Measurements from ENCODE around the gene TMEM38B.

TMEM38B gene, protein sequence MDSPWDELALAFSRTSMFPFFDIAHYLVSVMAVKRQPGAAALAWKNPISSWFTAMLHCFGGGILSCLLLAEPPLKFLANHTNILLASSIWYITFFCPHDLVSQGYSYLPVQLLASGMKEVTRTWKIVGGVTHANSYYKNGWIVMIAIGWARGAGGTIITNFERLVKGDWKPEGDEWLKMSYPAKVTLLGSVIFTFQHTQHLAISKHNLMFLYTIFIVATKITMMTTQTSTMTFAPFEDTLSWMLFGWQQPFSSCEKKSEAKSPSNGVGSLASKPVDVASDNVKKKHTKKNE

DNA sequence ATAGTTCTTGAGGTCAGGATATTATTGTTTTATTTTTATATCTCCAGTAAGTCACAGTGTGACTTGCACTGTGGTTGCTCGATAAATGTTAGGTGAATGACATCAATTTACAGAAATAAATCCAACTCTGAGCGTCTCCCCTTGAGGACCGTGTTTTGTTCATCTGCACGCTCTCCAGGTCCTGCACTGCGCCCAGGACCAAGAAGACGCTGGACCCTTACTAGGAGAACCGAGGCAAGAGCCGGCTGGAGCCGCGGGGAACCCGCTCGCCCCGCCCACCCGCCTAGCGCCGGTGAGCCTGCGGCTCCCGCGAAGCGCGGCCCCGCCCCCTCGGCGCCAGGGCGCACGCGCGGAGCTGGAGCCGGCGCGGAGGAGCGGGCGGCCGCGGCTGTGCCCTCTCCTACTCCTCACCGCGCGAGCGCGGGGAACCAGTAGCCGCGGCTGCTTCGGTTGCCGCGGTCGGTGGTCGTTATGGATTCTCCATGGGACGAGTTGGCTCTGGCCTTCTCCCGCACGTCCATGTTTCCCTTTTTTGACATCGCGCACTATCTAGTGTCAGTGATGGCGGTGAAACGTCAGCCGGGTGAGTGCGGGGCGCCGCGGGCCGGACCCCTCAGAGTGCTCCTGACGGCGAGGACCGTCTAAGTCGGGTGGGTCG is at the start of gene TMEM38B:
TMEM38B (plus strand) TSS at position 352 of the 658 bp plus-strand sequence; CDS start at position 472, 120 bp downstream.
- Histone ChIP-seq H3K27ac (no peak within 1 kb of the TSS), H3K4me2 (ENCODE audit: low read length) (peak within 1 kb of the TSS; percentile 97), H3K4me1 (no peaks in the 10 kb centered on the region), H3K36me3 (ENCODE audit: control insufficient read depth, insufficient read depth, low read length) (no peaks in the 10 kb centered on the region), H3K27me3 (ENCODE audit: control insufficient read depth, insufficient read depth, low read length) (no peaks in the 10 kb centered on the region), H3K9ac (no peak within 1 kb of the TSS), H2AFZ (peak within 1 kb of the TSS; percentile 77), H3K4me3 (ENCODE audit: low read depth, low read length) (peak within 1 kb of the TSS; percentile 68), H3K79me2 (no peaks in the 10 kb centered on the region), H3K9me3 (ENCODE audit: control insufficient read depth, low read length) (no peaks in the 10 kb centered on the region)
- TF ChIP-seq, protein P1, sequence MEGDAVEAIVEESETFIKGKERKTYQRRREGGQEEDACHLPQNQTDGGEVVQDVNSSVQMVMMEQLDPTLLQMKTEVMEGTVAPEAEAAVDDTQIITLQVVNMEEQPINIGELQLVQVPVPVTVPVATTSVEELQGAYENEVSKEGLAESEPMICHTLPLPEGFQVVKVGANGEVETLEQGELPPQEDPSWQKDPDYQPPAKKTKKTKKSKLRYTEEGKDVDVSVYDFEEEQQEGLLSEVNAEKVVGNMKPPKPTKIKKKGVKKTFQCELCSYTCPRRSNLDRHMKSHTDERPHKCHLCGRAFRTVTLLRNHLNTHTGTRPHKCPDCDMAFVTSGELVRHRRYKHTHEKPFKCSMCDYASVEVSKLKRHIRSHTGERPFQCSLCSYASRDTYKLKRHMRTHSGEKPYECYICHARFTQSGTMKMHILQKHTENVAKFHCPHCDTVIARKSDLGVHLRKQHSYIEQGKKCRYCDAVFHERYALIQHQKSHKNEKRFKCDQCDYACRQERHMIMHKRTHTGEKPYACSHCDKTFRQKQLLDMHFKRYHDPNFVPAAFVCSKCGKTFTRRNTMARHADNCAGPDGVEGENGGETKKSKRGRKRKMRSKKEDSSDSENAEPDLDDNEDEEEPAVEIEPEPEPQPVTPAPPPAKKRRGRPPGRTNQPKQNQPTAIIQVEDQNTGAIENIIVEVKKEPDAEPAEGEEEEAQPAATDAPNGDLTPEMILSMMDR (IDR thresholded peaks at IDR 0.05) = no peak

DNA sequence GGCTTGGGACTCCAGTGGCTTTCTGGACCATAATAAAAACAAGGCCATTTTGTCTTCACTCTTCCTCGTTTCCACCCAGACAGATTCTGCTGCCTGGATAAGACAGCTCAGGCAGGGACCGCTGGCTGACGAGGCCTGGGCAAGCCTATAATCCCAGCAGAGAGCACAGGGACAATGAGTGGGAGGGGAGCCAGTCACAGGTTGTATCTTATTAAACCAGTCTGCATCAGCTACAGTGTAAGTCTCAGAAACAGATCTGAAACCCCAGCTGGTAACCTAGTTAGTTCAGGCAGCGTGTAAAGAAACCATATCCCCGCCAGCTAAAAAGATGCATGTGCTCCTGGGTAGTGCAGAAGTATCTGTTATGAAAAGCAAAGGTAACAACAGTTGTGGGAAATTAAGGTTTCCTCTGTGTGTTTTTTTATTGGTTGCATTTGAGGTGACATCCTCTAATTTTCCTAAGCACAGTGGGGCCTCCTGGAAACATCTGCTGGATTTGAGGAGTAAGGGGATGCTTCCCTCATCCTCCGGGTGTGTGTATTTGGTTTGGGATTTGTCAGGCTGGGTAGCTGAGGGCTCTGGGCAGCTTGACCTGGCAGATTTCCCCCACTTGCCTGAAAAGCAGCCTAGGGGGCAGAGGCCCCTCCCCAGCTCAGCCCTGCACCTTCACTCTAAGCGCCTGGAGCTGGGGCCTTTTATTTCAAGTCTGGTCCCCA is 47.3 kb upstream of the TMEM38B start:
- Histone ChIP-seq H3K9ac (no peak overlapping the region), H3K4me1 (no peaks in the 10 kb centered on the region), H3K9me3 (ENCODE audit: control insufficient read depth, low read length) (no peaks in the 10 kb centered on the region), H3K79me2 (no peaks in the 10 kb centered on the region), H3K4me3 (ENCODE audit: low read depth, low read length) (no peak overlapping the region), H3K4me2 (ENCODE audit: low read length) (no peak overlapping the region), H3K36me3 (ENCODE audit: control insufficient read depth, insufficient read depth, low read length) (no peaks in the 10 kb centered on the region), H2AFZ (no peak overlapping the region), H3K27ac (no peak overlapping the region), H3K27me3 (ENCODE audit: control insufficient read depth, insufficient read depth, low read length) (no peaks in the 10 kb centered on the region)
- TF ChIP-seq, protein P1 (IDR thresholded peaks at IDR 0.05) = no peak

DNA sequence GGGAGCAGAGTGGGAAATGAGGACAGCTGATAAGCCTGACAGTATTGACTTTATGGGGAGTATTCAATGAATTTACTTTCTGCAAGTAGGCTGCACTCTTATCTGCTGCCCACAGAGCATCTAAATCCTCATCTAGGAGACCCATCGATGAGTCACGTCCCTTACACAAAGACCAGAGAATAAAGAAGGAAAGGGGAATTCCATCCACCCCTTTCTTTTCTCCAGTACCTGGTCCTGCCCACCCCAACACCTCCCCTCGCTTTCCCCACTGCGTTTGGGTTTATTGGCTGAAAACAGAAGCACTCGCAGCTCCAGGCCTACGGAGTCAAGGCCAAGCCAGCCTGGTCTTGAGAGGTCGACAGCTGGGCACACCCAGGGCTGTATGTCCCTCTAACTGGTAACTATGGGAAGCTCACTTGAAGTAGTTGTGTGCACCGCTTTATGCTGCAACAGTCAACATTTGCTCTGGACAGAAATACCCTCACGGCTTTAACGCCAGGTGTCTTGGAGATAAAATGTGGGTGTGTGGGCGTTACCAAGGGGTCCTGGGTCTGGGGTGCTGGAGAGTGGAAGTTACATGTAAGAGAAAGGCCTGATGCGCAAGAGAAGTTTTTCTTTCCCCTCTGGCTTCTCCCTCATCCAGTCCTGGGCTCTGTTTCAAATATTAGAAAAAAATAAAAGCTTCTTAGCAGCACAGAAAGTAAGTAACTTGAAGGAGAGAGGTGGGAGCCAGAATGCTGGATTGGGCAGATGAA is 46.6 kb upstream of the TMEM38B start:
- no peak overlapping the region for H3K27ac ChIP-seq
- H2AFZ ChIP-seq = no peak overlapping the region
- no peak overlapping the region for H3K4me2 ChIP-seq (ENCODE audit: low read length)
- no peaks in the 10 kb centered on the region for H3K27me3 ChIP-seq (ENCODE audit: control insufficient read depth, insufficient read depth, low read length)
- H3K79me2 ChIP-seq = no peaks in the 10 kb centered on the region
- no peak overlapping the region for H3K9ac ChIP-seq
- H3K4me3 ChIP-seq (ENCODE audit: low read depth, low read length) = no peak overlapping the region
- no peaks in the 10 kb centered on the region for H3K4me1 ChIP-seq
- no peaks in the 10 kb centered on the region for H3K36me3 ChIP-seq (ENCODE audit: control insufficient read depth, insufficient read depth, low read length)
- TF ChIP-seq, protein P1 (IDR thresholded peaks at IDR 0.05) = no peak
- H3K9me3 ChIP-seq (ENCODE audit: control insufficient read depth, low read length) = no peaks in the 10 kb centered on the region

DNA sequence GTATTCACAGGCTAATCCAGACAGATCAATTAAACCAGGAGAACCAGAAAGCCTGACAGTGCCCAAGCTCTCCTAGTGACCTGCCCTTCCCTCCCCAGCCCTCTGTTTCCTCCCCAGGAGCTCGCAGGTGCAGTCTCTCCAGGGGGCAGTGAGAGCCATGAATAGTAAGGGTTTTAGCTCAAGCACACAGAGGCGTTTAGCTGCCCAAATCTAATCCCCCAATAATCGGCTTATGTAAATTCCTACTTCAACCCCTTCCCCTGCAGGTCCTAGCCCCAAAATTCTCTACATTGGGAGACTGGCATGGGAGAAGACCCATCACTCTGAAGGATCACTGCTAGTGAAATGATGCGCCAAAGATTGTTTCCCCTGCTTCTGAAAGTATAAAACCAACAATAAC is 42.5 kb upstream of the TMEM38B start:
- no peaks in the 10 kb centered on the region for H3K4me1 ChIP-seq
- H3K27me3 ChIP-seq (ENCODE audit: control insufficient read depth, insufficient read depth, low read length) = no peaks in the 10 kb centered on the region

More for the DNA sequence above, 42.5 kb upstream of the TMEM38B start:
- H3K36me3 ChIP-seq (ENCODE audit: control insufficient read depth, insufficient read depth, low read length) = no peaks in the 10 kb centered on the region
- no peak overlapping the region for H3K9ac ChIP-seq
- no peaks in the 10 kb centered on the region for H3K79me2 ChIP-seq
- no peak overlapping the region for H3K4me2 ChIP-seq (ENCODE audit: low read length)
- H2AFZ ChIP-seq = no peak overlapping the region
- H3K4me3 ChIP-seq (ENCODE audit: low read depth, low read length) = no peak overlapping the region
- TF ChIP-seq, protein P1 (IDR thresholded peaks at IDR 0.05) = no peak
- H3K9me3 ChIP-seq (ENCODE audit: control insufficient read depth, low read length) = no peaks in the 10 kb centered on the region
- H3K27ac ChIP-seq = no peak overlapping the region

Measured in parathyroid adenoma (tissue), 2 donors.